ENCODE results near the gene GJA3.

GJA3 gene

GRCh38 chr13:20130652-20131051 lies 30.2 kb downstream of the GJA3 start:
- no peak for DNase-seq (ENCODE audit: extremely low spot score)
- CTCF ChIA-PET: interaction anchor here (0.9 kb wide), 1 partner anchor 34 kb away, joined by 7 read pairs; no protein-coding TSS in a partner anchor
- POLR2A ChIA-PET: no interaction called here
- TF ChIP-seq NFRKB (IDR thresholded peaks at IDR 0.05): no peak
- TF ChIP-seq FOXK2 (IDR thresholded peaks at IDR 0.05): no peak
- TF ChIP-seq TARDBP (IDR thresholded peaks at IDR 0.05): no peak
- no peak for TF ChIP-seq CTBP1 (IDR thresholded peaks at IDR 0.05; ENCODE audit: borderline replicate concordance)
- TF ChIP-seq ARNT (IDR thresholded peaks at IDR 0.05): no peak
- TF ChIP-seq ZNF384 (IDR thresholded peaks at IDR 0.05): no peak
- TF ChIP-seq SP1 (IDR thresholded peaks at IDR 0.05): no peak
- no peak for TF ChIP-seq L3MBTL2 (conservative IDR thresholded peaks at IDR 0.05)
- no peak for TF ChIP-seq HDGF (IDR thresholded peaks at IDR 0.05; ENCODE audit: borderline replicate concordance)
- TF ChIP-seq FOXM1 (IDR thresholded peaks at IDR 0.05; ENCODE audit: borderline replicate concordance): no peak
- TF ChIP-seq BHLHE40 (IDR thresholded peaks at IDR 0.05; ENCODE audit: borderline replicate concordance): no peak

- CTCF ChIA-PET: no interaction called here
- TF ChIP-seq SUZ12 (IDR thresholded peaks at IDR 0.05): no peak
- no peak for TF ChIP-seq CTBP1 (IDR thresholded peaks at IDR 0.05; ENCODE audit: borderline replicate concordance)
- no peak for TF ChIP-seq SP1 (IDR thresholded peaks at IDR 0.05)
- no peak for TF ChIP-seq FOXA1 (IDR thresholded peaks at IDR 0.05)
- TF ChIP-seq ELF4 (IDR thresholded peaks at IDR 0.05): no peak
- TF ChIP-seq LEF1 (IDR thresholded peaks at IDR 0.05; ENCODE audit: borderline replicate concordance): no peak
- TF ChIP-seq BHLHE40 (IDR thresholded peaks at IDR 0.05; ENCODE audit: borderline replicate concordance): no peak
- TF ChIP-seq FOXK2 (IDR thresholded peaks at IDR 0.05): no peak
- no peak for TF ChIP-seq ZNF384 (IDR thresholded peaks at IDR 0.05)
- DNase-seq (ENCODE audit: extremely low spot score): no peak
- POLR2A ChIA-PET: no interaction called here
Measured at GRCh38 chr13:20130012-20130411, 30.8 kb downstream of the GJA3 start.

- CTCF ChIA-PET: interaction anchor here (1.9 kb wide), 1 partner anchor 12 kb away, joined by 4 read pairs; no protein-coding TSS in a partner anchor
- DNase-seq (ENCODE audit: extremely low spot score): no peak
- POLR2A ChIA-PET: interaction anchor here (0.6 to 3.0 kb wide), 2 partner anchors 10 to 31 kb away, joined by 4 to 18 read pairs; partner anchors contain the start of gene GJA3
- no peak for TF ChIP-seq ARNT (IDR thresholded peaks at IDR 0.05)
Measured at GRCh38 chr13:20129076-20129475, 31.8 kb downstream of the GJA3 start.

GRCh38 chr13:20128459-20128931 lies 32.4 kb downstream of the GJA3 start:
- ChIA-PET CTCF (interaction anchor here (1.3 to 1.9 kb wide), 4 partner anchors 10 to 94 kb away, joined by 4 to 8 read pairs (median 6); partner anchors contain the start of gene GJA3), POLR2A (interaction anchor here (0.6 to 3.0 kb wide), 11 partner anchors 9 to 62 kb away, joined by 3 to 20 read pairs (median 5); partner anchors contain the start of gene GJA3)

GRCh38 chr13:20127562-20128458 lies 33.0 kb downstream of the GJA3 start:
- ChIA-PET CTCF (interaction anchor here (1.3 to 1.9 kb wide), 4 partner anchors 9 to 93 kb away, joined by 4 to 8 read pairs (median 6); partner anchors contain the start of gene GJA3), POLR2A (interaction anchor here (0.6 to 3.0 kb wide), 14 partner anchors 9 to 63 kb away, joined by 3 to 20 read pairs (median 4); partner anchors contain the start of gene GJA3)
- no peak for TF ChIP-seq BHLHE40 (IDR thresholded peaks at IDR 0.05; ENCODE audit: borderline replicate concordance)
- no peak for TF ChIP-seq TARDBP (IDR thresholded peaks at IDR 0.05)
- TF ChIP-seq CTBP1 (IDR thresholded peaks at IDR 0.05; ENCODE audit: borderline replicate concordance): no peak
- no peak; the same call in 1 of the 2 replicates for TF ChIP-seq L3MBTL2 (conservative IDR thresholded peaks at IDR 0.05)
- TF ChIP-seq ARNT (IDR thresholded peaks at IDR 0.05): no peak
- TF ChIP-seq SUZ12 (IDR thresholded peaks at IDR 0.05): no peak
- TF ChIP-seq PKNOX1 (IDR thresholded peaks at IDR 0.05): no peak
- no peak for TF ChIP-seq LEF1 (IDR thresholded peaks at IDR 0.05; ENCODE audit: borderline replicate concordance)
- TF ChIP-seq ZNF384 (IDR thresholded peaks at IDR 0.05): no peak
- TF ChIP-seq ELF4 (IDR thresholded peaks at IDR 0.05): no peak
- no peak for TF ChIP-seq SP1 (IDR thresholded peaks at IDR 0.05)
- TF ChIP-seq HDGF (IDR thresholded peaks at IDR 0.05; ENCODE audit: borderline replicate concordance): no peak
- TF ChIP-seq FOXK2 (IDR thresholded peaks at IDR 0.05): no peak
- TF ChIP-seq NFRKB (IDR thresholded peaks at IDR 0.05): no peak
- TF ChIP-seq FOXM1 (IDR thresholded peaks at IDR 0.05; ENCODE audit: borderline replicate concordance): no peak
- peak; percentile 46 for DNase-seq (ENCODE audit: extremely low spot score)

More at GRCh38 chr13:20128459-20128931, 32.4 kb downstream of the GJA3 start:
- TF ChIP-seq LEF1 (IDR thresholded peaks at IDR 0.05; ENCODE audit: borderline replicate concordance) (no peak), CTBP1 (IDR thresholded peaks at IDR 0.05; ENCODE audit: borderline replicate concordance) (no peak), HDGF (IDR thresholded peaks at IDR 0.05; ENCODE audit: borderline replicate concordance) (no peak), ELF4 (IDR thresholded peaks at IDR 0.05) (no peak), FOXK2 (IDR thresholded peaks at IDR 0.05) (no peak), BHLHE40 (IDR thresholded peaks at IDR 0.05; ENCODE audit: borderline replicate concordance) (no peak), NFRKB (IDR thresholded peaks at IDR 0.05) (no peak)
- no peak for DNase-seq (ENCODE audit: extremely low spot score)

GRCh38 chr13:20127262-20127561 lies 33.6 kb downstream of the GJA3 start:
- POLR2A ChIA-PET: interaction anchor here (0.6 to 3.0 kb wide), 11 partner anchors 9 to 51 kb away, joined by 3 to 20 read pairs (median 6); partner anchors contain the start of gene GJA3
- CTCF ChIA-PET: interaction anchor here (1.3 to 1.9 kb wide), 4 partner anchors 9 to 93 kb away, joined by 4 to 8 read pairs (median 6); partner anchors contain the start of gene GJA3
- DNase-seq (ENCODE audit: extremely low spot score): no peak
- peak; percentile 71; the same call in 1 of the 2 replicates for TF ChIP-seq ZNF384 (IDR thresholded peaks at IDR 0.05)
- no peak for TF ChIP-seq TARDBP (IDR thresholded peaks at IDR 0.05)

Measured in HEK293T (cell line).